GM12873 (cell line): Measurements from ENCODE around the gene FHIT.

ENCODE experiments used
- CTCF ChIP-seq: IDR thresholded peaks from 2 replicates; pipeline ENCODE4 v1.5.1; 2012; ENCODE audit warnings: low read depth, mild to moderate bottlenecking, moderate library complexity, low read length, control low read depth; ENCODE audit not compliant: insufficient read depth; ENCODE audit errors: missing control alignments

The FHIT gene

GRCh38 chr3:60948488-60948887, 302.8 kb downstream of the FHIT start:
- TF ChIP-seq CTCF = no peak

DNA sequence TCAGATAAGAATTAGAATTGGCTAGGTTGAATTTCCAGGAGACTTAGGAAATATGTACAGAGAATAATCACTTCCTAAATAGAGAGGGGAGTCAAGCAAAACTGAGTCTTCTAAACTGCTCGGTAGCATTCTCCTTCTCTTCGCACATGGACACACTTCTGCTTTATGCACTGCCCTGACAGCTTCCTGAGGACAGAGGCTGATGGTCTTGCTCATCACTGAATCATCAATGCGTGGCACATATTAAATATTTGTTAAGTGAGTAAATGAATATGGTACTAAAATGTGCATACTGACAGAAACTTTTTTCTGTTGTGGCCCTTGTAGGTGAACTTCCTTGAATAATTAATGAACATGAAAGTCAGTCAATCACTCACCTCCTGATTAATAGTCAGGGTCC, 315.5 kb downstream of the FHIT start:
- TF ChIP-seq CTCF = no peak

- no peak for TF ChIP-seq CTCF
Observed at GRCh38 chr3:60933824-60934223, 317.4 kb downstream of the FHIT start.

DNA sequence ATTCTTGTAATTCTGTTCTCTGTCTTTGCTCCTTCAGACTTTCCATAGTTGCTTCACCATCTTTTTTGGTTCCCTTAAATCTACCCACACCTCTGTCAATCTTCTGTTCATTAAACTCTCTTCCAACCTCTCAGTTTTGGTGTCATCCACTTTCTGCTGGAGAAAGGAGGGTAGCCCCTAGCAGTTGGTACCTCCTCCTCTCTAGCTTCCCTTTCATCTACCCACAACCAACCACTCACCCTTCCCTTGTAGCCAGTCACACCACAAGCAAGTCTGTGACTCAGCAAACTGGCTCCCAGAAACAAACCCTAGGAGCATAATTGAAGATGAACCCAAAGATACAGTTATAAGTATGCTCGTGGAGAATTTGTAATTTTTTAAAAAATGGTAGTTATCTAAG, 318.6 kb downstream of the FHIT start:
- no peak for TF ChIP-seq CTCF

DNA sequence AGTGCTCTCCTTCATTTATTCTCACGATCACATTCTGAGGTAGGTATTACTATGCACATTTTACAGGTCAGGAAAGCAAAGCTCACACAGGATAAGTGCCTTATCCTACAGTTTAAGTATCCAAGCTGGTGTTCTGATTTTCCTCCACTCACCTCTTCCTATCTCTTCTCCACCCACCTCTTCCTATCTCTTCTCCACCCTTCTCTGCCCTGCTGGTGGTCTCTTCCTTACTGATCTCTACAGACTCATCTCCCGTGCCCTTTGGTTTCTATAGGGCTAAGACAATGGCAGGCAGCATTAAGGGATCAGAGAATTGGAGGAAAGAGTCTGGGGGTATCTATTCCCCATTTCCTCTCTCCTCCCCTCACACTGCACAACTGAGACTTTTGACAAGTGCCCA, 319.1 kb downstream of the FHIT start:
- TF ChIP-seq CTCF = no peak

GRCh38 chr3:60931452-60931851, 319.8 kb downstream of the FHIT start:
- no peak for TF ChIP-seq CTCF

DNA sequence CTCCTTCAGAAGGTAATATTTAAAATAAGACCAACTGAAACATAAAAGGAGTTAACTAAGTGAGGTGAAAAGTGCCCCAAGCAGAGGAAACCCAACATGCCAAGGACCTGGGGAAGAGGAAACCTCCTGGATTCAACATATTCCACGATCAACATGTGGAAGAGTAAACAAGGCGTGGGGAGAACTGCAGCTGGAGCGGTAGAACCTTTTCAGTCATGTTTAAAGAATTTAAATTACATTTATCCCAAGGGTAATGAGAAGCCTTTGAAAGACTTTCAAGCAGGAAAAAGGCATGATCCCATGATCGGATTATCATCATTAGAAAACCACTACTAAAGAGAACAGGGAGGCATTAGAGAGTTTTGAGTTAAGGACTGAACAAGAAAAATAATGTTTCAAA, 330.7 kb downstream of the FHIT start:
- TF ChIP-seq CTCF = no peak

DNA sequence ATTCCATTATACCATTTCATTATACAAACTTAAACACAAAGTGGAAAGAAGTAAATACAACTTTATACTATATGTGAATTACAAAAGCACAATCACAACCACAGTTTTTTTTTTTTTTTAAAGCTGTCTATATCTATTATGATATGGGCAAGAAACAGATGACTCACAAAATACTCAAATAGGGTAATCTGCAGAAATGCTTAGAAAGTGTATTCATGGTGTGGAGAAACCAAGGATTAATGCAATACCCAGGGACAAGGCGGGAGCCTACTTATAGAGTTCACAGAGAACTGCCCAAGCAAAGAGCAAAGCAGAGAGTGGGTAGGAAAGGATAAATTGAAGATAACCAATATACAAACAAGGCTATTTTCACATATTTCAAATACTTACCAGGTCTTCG, 332.0 kb downstream of the FHIT start:
- TF ChIP-seq CTCF = no peak
